Tibial nerve (tissue), 4 donors: ENCODE measurements around the gene RANBP17. TPM values are rescaled to one million over a fixed set of nuclear protein-coding genes. Genes with fewer than 3 reads are reported as not detected.

ENCODE experiments used
- DNase-seq, 2 donors: peaks; one replicate each; pipeline ENCODE4 v3.0.0-alpha.2; 2019; ENCODE audit warnings: low spot score in 2 of 2
- H3K27ac ChIP-seq, 4 donors: fragments of 200-600 bp; sonication (generic) in 3 of 4; one replicate each; pipeline ENCODE4 v1.5.1; 2017 to 2019; ENCODE audit warnings: mild to moderate bottlenecking in 1 of 4
- H3K27me3 ChIP-seq, 2 donors: fragments of 200-600 bp; sonication (generic) in 1 of 2; one replicate each; pipeline versions ENCODE4 v1.5.1 to v1.6.0; 2017 to 2019
- H3K36me3 ChIP-seq, 3 donors: fragments of 200-600 bp; sonication (generic); one replicate each; pipeline ENCODE4 v1.5.1; 2018 to 2019
- H3K4me1 ChIP-seq, 4 donors: fragments of 200-600 bp; sonication (generic) in 3 of 4; one replicate each; pipeline ENCODE4 v1.5.1; 2017 to 2019
- H3K4me3 ChIP-seq, 4 donors: fragments of 200-600 bp; sonication (generic) in 3 of 4; one replicate each; pipeline ENCODE4 v1.5.1; 2017 to 2019; ENCODE audit warnings: mild to moderate bottlenecking in 1 of 4, moderate library complexity in 1 of 4
- H3K9me3 ChIP-seq, 4 donors: fragments of 200-600 bp; sonication (generic) in 3 of 4; one replicate each; pipeline ENCODE4 v1.5.1; 2017 to 2019
- CTCF ChIP-seq, 5 experiments: fragments of 200-600 bp in 3 of 5; fragments of 450-650 bp in 2 of 5; sonication (generic) in 3 of 5; IDR thresholded peaks; one replicate each; pipeline ENCODE4 v1.5.1; 2016 to 2019; ENCODE audit warnings: antibody characterized with exemption in 5 of 5, mild to moderate bottlenecking in 3 of 5, moderate library complexity in 2 of 5
- EP300 ChIP-seq, 2 donors: sonication (generic); formaldehyde crosslinking; IDR thresholded peaks; one replicate each; pipeline ENCODE4 v1.6.1; 2017; ENCODE audit warnings: antibody characterized with exemption in 2 of 2, mild to moderate bottlenecking in 1 of 2
- POLR2A ChIP-seq, 2 donors: fragments of 450-650 bp; IDR thresholded peaks; one replicate each; pipeline ENCODE4 v1.6.1; 2017; ENCODE audit warnings: antibody characterized with exemption in 2 of 2, mild to moderate bottlenecking in 2 of 2, moderate library complexity in 2 of 2
- whole genome bisulfite sequencing, 2 donors: methylation state at CpG; one replicate each; pipeline ENCODE4 v1.1.5; 2018; 5-methylcytosine and 5-hydroxymethylcytosine counted together
- total RNA-seq, 4 donors: library from RNA; depleted of rRNA; stranded (reverse); fragments of >200 nt; gene quantifications; one replicate each; pipeline ENCODE4 v1.1.0, GENCODE V29; 2016

RANBP17 gene
- total RNA-seq, 4 donors from 2014 or later: 10.8 to 34.5 (median 17.6) TPM

DNA sequence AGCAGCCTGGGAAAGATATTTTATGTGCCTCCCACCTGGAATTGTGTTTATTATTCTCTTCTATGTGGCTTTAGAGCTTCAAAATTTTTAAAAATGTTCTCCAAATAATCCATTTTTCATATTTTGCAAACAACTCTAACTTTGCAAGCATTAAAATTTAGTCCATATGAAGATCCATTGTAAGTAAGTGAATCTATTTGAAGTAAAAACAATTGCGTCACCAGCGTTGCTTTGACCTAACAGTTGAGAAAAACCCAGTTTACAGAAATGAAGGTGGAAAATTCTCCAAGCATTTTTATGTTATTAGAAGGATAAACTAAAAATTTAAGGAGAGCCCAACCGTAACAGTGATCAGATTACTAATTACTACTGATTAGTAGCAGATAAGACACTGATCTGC is 408.3 kb downstream of the RANBP17 start:
- DNase-seq: no peak
- no peaks in the 10 kb centered on the region for H3K4me1 ChIP-seq
- TF ChIP-seq CTCF (IDR thresholded peaks at IDR 0.05) (no peak), EP300 (IDR thresholded peaks at IDR 0.05) (no peak), POLR2A (IDR thresholded peaks at IDR 0.05) (no peak)
- WGBS, 2 donors: 91 to 95% methylated on average over 3 of the region's 3 CpGs
- H3K27ac ChIP-seq: no peak overlapping the region
- no peaks in the 10 kb centered on the region for H3K36me3 ChIP-seq
- no peak overlapping the region for H3K4me3 ChIP-seq
- no peaks in the 10 kb centered on the region for H3K27me3 ChIP-seq
- no peaks in the 10 kb centered on the region for H3K9me3 ChIP-seq

DNA sequence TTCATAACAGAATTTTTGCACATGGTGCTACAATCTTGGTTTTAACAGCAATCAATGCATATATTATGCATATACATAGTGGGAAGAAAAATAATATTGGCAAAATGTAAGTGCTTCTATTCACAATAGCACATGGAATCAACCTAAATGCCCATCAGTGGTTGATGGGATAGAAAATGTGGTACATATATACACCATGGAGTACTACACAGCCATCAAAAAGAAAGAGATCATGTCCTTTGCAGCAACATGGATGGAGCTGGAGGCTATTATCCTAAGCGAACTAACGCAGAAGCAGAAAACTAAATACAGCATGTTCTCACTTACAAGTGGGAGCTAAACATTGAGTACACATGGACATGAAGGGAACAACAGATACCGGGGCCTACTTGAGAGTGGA is 410.0 kb downstream of the RANBP17 start:
- no peaks in the 10 kb centered on the region for H3K9me3 ChIP-seq
- no peak overlapping the region for H3K4me3 ChIP-seq
- H3K4me1 ChIP-seq: no peaks in the 10 kb centered on the region
- H3K27ac ChIP-seq: no peak overlapping the region
- TF ChIP-seq POLR2A (IDR thresholded peaks at IDR 0.05) (no peak), EP300 (IDR thresholded peaks at IDR 0.05) (no peak), CTCF (IDR thresholded peaks at IDR 0.05) (no peak)
- WGBS, 2 donors: 95 to 100% methylated on average over 3 of the region's 3 CpGs
- DNase-seq: no peak
- H3K27me3 ChIP-seq: no peaks in the 10 kb centered on the region
- H3K36me3 ChIP-seq: no peaks in the 10 kb centered on the region

- DNase-seq: no peak
Observed at GRCh38 chr5:171272996-171273970, 411.5 kb downstream of the RANBP17 start.

GRCh38 chr5:171275841-171276544 is 414.2 kb downstream of the RANBP17 start:
- Histone ChIP-seq H3K9me3 (no peaks in the 10 kb centered on the region), H3K27me3 (no peaks in the 10 kb centered on the region), H3K4me3 (no peak overlapping the region), H3K27ac (no peak overlapping the region), H3K36me3 (no peaks in the 10 kb centered on the region), H3K4me1 (no peaks in the 10 kb centered on the region)
- TF ChIP-seq POLR2A (IDR thresholded peaks at IDR 0.05): no peak
- TF ChIP-seq EP300 (IDR thresholded peaks at IDR 0.05): no peak
- TF ChIP-seq CTCF (IDR thresholded peaks at IDR 0.05): no peak
- DNase-seq: no peak
- 41 to 50% methylated on average over 5 of the region's 5 CpGs for WGBS, 2 donors

More at GRCh38 chr5:171272996-171273970, 411.5 kb downstream of the RANBP17 start:
- no peaks in the 10 kb centered on the region for H3K27me3 ChIP-seq
- TF ChIP-seq EP300 (IDR thresholded peaks at IDR 0.05) (no peak), CTCF (IDR thresholded peaks at IDR 0.05) (no peak), POLR2A (IDR thresholded peaks at IDR 0.05) (no peak)
- H3K27ac ChIP-seq: no peak overlapping the region
- H3K4me3 ChIP-seq: no peak overlapping the region
- WGBS, 2 donors: 59 to 72% methylated on average over 2 of the region's 2 CpGs
- H3K4me1 ChIP-seq: no peaks in the 10 kb centered on the region
- H3K9me3 ChIP-seq: no peaks in the 10 kb centered on the region
- no peaks in the 10 kb centered on the region for H3K36me3 ChIP-seq

DNA sequence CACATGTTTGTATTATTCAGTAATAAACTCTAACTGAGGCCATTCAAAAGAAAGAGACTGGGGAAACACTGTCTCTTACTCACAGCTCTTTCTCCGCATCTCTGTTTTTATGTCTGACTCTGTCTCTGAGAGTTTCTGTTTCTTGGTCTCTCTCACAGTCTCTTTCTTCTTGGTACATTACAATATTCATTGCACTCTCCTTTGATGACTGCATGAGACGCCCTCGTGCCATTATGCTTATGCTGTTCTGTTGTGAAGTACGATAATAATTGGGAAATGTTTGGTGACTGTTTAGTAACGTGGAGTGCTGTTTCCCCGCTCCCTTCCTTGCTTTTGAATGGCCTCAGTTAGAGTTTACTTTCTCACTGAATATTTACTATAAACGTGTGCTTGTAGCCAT is 421.9 kb downstream of the RANBP17 start:
- H3K36me3 ChIP-seq: no peaks in the 10 kb centered on the region
- 75 to 78% methylated on average over 7 of the region's 7 CpGs for WGBS, 2 donors
- no peaks in the 10 kb centered on the region for H3K9me3 ChIP-seq
- no peaks in the 10 kb centered on the region for H3K4me1 ChIP-seq
- no peak for TF ChIP-seq POLR2A (IDR thresholded peaks at IDR 0.05)
- TF ChIP-seq CTCF (IDR thresholded peaks at IDR 0.05): no peak
- TF ChIP-seq EP300 (IDR thresholded peaks at IDR 0.05): no peak
- H3K4me3 ChIP-seq: no peak overlapping the region
- no peak overlapping the region for H3K27ac ChIP-seq
- no peaks in the 10 kb centered on the region for H3K27me3 ChIP-seq
- no peak for DNase-seq
